Hepatocyte (in vitro differentiated cells): ENCODE data around the gene KLHL9. TPM values are rescaled to one million over a fixed set of nuclear protein-coding genes. Genes with fewer than 3 reads are reported as not detected.
"Not testable (repeated sequence)": the region's sequence is repeated elsewhere in the genome, so short reads cannot be mapped to it uniquely, and the experiment has no call there.

Experiments
- DNase-seq: peaks from one replicate; pipeline ENCODE4 v3.0.0-alpha.2; 2016; ENCODE audit warnings: low spot score
- H2AFZ ChIP-seq: fragments of 200-600 bp; sonication (generic); 2 replicates; pipeline ENCODE4 v1.6.0; 2016; ENCODE audit warnings: antibody characterized with exemption, mild to moderate bottlenecking
- H3K27ac ChIP-seq: fragments of 200-600 bp; sonication (generic); 2 replicates; pipeline ENCODE4 v1.5.1; 2016; ENCODE audit warnings: mild to moderate bottlenecking
- H3K27me3 ChIP-seq: fragments of 200-600 bp; sonication (generic); 2 replicates; pipeline ENCODE4 v1.6.1; 2016
- H3K36me3 ChIP-seq: fragments of 200-600 bp; sonication (generic); replicated peaks from 2 replicates; pipeline ENCODE4 v1.5.1; 2016; ENCODE audit warnings: low read depth; ENCODE audit not compliant: insufficient read depth
- H3K4me1 ChIP-seq: fragments of 200-600 bp; sonication (generic); 2 replicates; pipeline ENCODE4 v1.5.1; 2016; ENCODE audit warnings: mild to moderate bottlenecking, moderate library complexity; ENCODE audit not compliant: insufficient read depth
- H3K4me2 ChIP-seq: fragments of 200-600 bp; sonication (generic); 2 replicates; pipeline ENCODE4 v1.6.0; 2016
- H3K4me3 ChIP-seq: fragments of 200-600 bp; sonication (generic); 2 replicates; pipeline ENCODE4 v1.5.1; 2016; ENCODE audit warnings: mild to moderate bottlenecking
- H3K79me2 ChIP-seq: fragments of 200-600 bp; sonication (generic); 2 replicates; pipeline ENCODE4 v1.6.0; 2017; ENCODE audit warnings: mild to moderate bottlenecking
- H3K9me2 ChIP-seq: fragments of 200-600 bp; sonication (generic); replicated peaks from 2 replicates; pipeline ENCODE4 v1.6.0; 2017; ENCODE audit warnings: mild to moderate bottlenecking; ENCODE audit not compliant: insufficient read depth
- H3K9me3 ChIP-seq: fragments of 200-600 bp; sonication (generic); 2 replicates; pipeline ENCODE4 v1.5.1; 2016; ENCODE audit warnings: low read depth, mild to moderate bottlenecking
- H4K20me1 ChIP-seq: fragments of 200-600 bp; sonication (generic); 2 replicates; pipeline ENCODE4 v1.6.0; 2016; ENCODE audit warnings: mild to moderate bottlenecking; ENCODE audit not compliant: insufficient read depth, poor library complexity, severe bottlenecking
- EZH2 ChIP-seq: fragments of 200-600 bp; sonication (generic); IDR thresholded peaks from 2 replicates; pipeline ENCODE4 v1.6.1; 2016; ENCODE audit warnings: antibody characterized with exemption, mild to moderate bottlenecking, borderline replicate concordance
- EZH2phosphoT487 ChIP-seq: fragments of 200-600 bp; sonication (generic); IDR thresholded peaks from one replicate; pipeline ENCODE4 v1.6.1; 2018; ENCODE audit warnings: antibody characterized with exemption, mild to moderate bottlenecking, low read depth, moderate library complexity; ENCODE audit not compliant: unreplicated experiment, severe bottlenecking
- WGBS: methylation state at CpG from one replicate; pipeline ENCODE4 v1.1.6; 2016; ENCODE audit warnings: low lambda C conversion rate; ENCODE audit errors: missing lambda C conversion rate; 5-methylcytosine and 5-hydroxymethylcytosine counted together
- polyA plus RNA-seq: library from polyadenylated mRNA; unstranded; fragments of >200 nt; fragmentation: Nextera tagmentation; extraction: Ambion mirVana; gene quantifications from 2 replicates; pipeline ENCODE4 v1.2.1, GENCODE V29; 2016
- total RNA-seq: library from RNA; depleted of rRNA; stranded (reverse); fragments of >200 nt; gene quantifications from 2 replicates; pipeline ENCODE4 v1.2.3, GENCODE V29; 2014
- TF ChIP-seq, protein P1 (sequence below): fragments of 200-600 bp; sonication (generic); IDR thresholded peaks from 2 replicates; pipeline ENCODE4 v1.5.1; 2016; ENCODE audit warnings: antibody characterized with exemption, mild to moderate bottlenecking; ENCODE audit not compliant: poor library complexity

KLHL9 gene
- total and polyA plus RNA-seq, 2 experiments from 2014 or later, result 18.6 to 43.1 TPM

DNA sequence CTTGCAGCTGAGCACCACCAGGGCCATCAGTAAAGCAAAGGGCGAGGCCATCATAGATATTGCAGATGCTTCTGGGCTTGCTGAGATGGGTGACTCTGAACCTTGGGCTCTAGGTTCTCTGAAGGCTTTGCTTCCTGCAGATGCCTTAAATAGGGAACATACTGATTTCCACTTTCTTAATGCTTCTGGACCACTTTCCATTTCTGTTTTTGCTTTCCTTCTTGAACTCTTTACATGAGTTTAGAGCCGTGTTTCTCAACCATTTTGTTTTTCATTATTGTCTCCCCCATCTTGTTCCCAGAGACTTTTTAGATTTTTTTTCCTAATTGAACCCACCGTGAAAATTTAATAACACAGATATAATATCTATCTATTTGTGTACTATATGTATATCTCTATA is 32.8 kb upstream of the KLHL9 start, which contains the start of gene IFNA13:
TSS of gene IFNA13 (minus strand) at position 101 of the 400 bp plus-strand sequence. CDS start at position 54, 47 bp downstream.
- H3K4me1 ChIP-seq, result no peaks in the 10 kb centered on the region

DNA sequence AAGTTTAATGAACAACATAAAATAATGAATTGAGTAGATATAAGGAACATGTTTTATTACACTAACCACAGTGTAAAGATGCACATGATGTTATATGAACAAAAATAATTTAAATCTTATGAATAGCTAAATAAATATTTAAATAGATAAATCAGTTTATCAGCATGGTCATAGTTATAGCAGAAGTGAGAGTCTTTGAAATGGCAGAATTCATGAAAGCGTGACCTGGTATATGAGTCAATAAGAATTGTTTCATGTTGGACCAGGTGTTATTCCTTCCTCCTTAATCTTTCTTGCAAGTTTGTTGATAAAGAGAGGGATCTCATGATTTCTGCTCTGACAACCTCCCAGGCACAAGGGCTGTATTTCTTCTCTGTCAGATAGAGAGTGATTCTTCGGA is 32.0 kb upstream of the KLHL9 start:
- not testable (repeated sequence) for H2AFZ ChIP-seq, H3K36me3 ChIP-seq, H3K9me3 ChIP-seq, H3K79me2 ChIP-seq, H4K20me1 ChIP-seq, H3K27ac ChIP-seq, H3K27me3 ChIP-seq, DNase-seq, H3K4me1 ChIP-seq, H3K4me2 ChIP-seq, H3K9me2 ChIP-seq, H3K4me3 ChIP-seq
- WGBS, result 97% methylated on average over 1 of the region's 2 CpGs

More for the DNA sequence above, 32.8 kb upstream of the KLHL9 start, which contains the start of gene IFNA13:
- Histone ChIP-seq H3K4me2 (no peak within 1 kb of the TSS), H3K27me3 (no peaks in the 10 kb centered on the region), H4K20me1 (no peaks in the 10 kb centered on the region), H2AFZ (no peak within 1 kb of the TSS), H3K9me2 (no peaks in the 10 kb centered on the region), H3K79me2 (no peaks in the 10 kb centered on the region), H3K9me3 (no peaks in the 10 kb centered on the region), H3K4me3 (no peak within 1 kb of the TSS), H3K27ac (no peak within 1 kb of the TSS), H3K36me3 (no peaks in the 10 kb centered on the region)
- TF ChIP-seq EZH2 (no peak), EZH2phosphoT487 (no peak)
- WGBS, result 93% methylated on average over 3 of the region's 3 CpGs
- DNase-seq, result no peak

DNA sequence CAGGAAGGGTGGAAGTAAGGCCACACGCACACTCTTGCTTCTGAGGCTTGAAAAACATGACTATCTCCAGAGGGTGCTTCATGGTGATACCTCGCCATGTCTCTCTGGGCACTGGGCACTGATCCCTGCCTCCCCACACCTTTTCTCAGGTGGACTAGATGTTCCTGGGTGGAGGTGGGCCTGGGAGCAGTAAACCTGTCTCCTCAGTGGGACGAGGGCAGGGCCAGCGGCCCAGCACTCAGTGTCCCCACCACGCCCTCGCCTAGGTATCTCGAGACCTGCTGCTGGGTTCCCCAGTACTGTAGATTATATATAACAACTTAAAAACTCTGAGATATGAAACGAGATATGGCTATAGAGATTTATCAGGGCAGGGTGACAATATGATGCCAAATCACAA is 27.1 kb upstream of the KLHL9 start:
- no peaks in the 10 kb centered on the region for H3K9me2 ChIP-seq
- WGBS, result 93% methylated on average over 8 of the region's 8 CpGs
- H3K27me3 ChIP-seq, result no peaks in the 10 kb centered on the region
- H3K4me1 ChIP-seq, result no peaks in the 10 kb centered on the region
- H2AFZ ChIP-seq, result no peak overlapping the region
- H3K79me2 ChIP-seq, result no peaks in the 10 kb centered on the region
- no peaks in the 10 kb centered on the region for H3K9me3 ChIP-seq
- DNase-seq, result no peak
- TF ChIP-seq, protein P1, sequence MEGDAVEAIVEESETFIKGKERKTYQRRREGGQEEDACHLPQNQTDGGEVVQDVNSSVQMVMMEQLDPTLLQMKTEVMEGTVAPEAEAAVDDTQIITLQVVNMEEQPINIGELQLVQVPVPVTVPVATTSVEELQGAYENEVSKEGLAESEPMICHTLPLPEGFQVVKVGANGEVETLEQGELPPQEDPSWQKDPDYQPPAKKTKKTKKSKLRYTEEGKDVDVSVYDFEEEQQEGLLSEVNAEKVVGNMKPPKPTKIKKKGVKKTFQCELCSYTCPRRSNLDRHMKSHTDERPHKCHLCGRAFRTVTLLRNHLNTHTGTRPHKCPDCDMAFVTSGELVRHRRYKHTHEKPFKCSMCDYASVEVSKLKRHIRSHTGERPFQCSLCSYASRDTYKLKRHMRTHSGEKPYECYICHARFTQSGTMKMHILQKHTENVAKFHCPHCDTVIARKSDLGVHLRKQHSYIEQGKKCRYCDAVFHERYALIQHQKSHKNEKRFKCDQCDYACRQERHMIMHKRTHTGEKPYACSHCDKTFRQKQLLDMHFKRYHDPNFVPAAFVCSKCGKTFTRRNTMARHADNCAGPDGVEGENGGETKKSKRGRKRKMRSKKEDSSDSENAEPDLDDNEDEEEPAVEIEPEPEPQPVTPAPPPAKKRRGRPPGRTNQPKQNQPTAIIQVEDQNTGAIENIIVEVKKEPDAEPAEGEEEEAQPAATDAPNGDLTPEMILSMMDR, result no peak
- no peak for TF ChIP-seq EZH2phosphoT487
- no peak for TF ChIP-seq EZH2
- no peaks in the 10 kb centered on the region for H4K20me1 ChIP-seq
- H3K4me3 ChIP-seq, result no peak overlapping the region
- no peak overlapping the region for H3K27ac ChIP-seq
- no peaks in the 10 kb centered on the region for H3K36me3 ChIP-seq
- no peak overlapping the region for H3K4me2 ChIP-seq

DNA sequence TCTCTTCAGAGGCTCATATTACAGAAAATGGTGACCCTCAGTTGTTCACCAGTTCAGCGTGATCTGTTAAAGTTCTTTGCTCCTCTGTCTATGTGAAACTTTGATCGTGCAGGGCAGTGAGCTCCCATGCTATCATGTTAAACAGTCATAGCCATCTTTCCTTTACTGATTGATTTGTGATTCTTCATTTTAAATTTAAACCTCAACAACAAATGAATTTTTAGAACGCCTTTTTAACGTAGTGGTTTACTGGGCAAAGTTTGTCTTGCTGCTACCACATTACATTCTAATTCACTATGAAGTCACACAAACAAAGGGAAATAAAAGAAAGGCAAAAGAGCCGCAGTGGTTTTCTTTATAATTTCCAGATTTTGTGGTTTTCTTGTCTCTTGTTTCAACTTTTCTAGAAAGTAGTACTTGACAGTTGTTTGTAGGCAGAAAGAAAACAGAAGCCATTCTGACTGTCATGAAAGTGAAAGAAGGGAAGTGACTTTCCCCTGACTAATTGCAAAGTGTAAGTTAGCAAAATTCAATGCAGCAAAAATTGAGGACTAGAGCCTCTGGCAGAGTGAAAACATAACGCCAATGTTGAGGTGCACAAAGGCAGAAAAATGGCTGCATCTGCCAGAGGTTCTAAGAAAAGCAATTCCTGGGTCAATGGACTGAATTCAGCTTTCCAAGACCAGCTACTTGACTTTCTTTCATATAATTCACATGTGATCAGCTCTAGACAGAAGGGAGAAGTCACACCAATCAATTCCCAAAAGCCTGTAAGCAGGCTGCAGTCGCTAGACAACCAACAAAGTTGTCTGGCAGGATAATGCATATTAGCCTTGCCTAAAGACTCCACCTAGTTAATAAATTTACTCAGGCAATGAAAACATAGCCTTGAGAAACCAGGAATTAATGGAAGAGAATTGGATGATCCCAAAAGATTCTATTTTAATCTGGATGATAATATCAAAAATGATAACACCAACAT is 22.6 kb upstream of the KLHL9 start:
- Histone ChIP-seq H3K36me3 (no peaks in the 10 kb centered on the region), H4K20me1 (no peaks in the 10 kb centered on the region), H3K4me2 (peak overlapping the region; percentile 12), H3K27ac (no peak overlapping the region), H3K9me2 (no peaks in the 10 kb centered on the region), H3K9me3 (no peaks in the 10 kb centered on the region), H3K27me3 (no peaks in the 10 kb centered on the region), H3K4me1 (no peaks in the 10 kb centered on the region), H3K79me2 (no peaks in the 10 kb centered on the region), H2AFZ (peak overlapping the region; percentile 11), H3K4me3 (no peak overlapping the region)
- TF ChIP-seq, protein P1, result no peak
- TF ChIP-seq EZH2phosphoT487, result no peak
- TF ChIP-seq EZH2, result no peak
- 61% methylated on average over 7 of the region's 7 CpGs for WGBS
- no peak for DNase-seq
